ENCODE measurements around the gene PCDHA2.
A peak's percentile ranks its signal among the peaks of the same experiment; 100 is the strongest.
"Not testable (repeated sequence)": the region's sequence is repeated elsewhere in the genome, so short reads cannot be mapped to it uniquely, and the experiment has no call there.

PCDHA2 gene

DNA sequence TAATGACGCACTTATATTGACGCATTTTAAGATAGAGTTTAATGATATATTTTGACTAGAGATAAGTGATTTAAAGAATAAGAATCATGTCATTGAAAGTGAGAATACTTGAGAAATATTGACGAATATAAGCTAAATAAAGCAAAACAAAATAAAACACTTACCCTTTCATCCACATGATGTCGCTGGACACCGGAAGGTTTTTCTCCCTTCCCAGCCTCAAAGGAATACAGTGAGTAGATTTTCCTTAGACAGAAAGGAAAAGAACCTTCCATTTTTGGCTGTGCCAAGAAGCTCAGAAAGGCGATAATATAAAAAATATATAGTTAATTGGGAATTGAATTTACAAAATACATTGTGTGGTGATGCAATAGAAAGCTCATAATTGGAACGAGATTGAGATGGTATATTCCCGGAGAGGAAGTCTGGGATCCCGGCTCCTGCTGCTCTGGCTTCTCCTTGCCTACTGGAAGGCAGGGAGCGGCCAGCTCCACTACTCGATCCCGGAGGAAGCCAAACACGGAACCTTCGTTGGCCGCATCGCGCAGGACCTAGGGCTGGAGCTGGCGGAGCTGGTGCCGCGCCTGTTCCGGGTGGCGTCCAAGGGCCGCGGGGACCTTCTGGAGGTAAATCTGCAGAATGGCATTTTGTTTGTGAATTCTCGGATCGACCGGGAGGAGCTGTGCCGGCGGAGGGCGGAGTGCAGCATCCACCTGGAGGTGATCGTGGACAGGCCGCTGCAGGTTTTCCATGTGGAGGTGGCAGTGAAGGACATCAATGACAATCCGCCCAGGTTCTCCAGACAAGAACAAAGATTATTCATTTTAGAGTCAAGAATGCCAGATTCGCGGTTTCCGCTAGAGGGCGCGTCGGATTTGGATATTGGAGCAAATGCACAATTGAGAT, 27.0 kb downstream of the PCDHA2 start, which contains the start of gene PCDHA5:
Gene PCDHA5 (plus strand): TSS at position 239 of the 906 bp plus-strand sequence.
- DNase-seq, result peak; percentile 51

DNA sequence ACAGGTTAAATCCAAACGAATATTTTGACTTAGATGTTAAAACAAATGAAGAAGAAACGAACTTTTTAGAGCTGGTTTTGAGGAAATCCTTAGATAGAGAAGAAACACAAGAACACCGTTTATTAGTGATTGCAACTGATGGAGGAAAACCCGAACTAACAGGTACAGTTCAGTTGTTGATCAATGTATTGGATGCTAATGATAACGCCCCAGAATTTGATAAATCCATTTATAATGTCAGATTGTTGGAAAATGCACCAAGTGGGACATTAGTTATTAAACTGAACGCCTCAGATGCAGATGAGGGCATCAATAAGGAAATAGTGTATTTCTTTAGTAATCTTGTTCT, 27.6 kb downstream of the PCDHA2 start:
- DNase-seq, result no peak

DNA sequence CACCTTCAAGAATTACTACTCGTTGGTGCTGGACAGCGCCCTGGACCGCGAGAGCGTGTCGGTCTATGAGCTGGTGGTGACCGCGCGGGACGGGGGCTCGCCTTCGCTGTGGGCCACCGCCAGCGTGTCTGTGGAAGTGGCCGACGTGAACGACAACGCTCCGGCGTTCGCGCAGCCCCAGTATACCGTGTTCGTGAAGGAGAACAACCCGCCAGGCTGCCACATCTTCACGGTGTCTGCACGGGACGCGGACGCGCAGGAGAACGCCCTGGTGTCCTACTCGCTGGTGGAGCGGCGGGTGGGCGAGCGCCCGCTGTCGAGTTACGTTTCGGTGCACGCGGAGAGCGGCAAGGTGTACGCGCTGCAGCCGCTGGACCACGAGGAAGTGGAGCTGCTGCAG, 28.3 kb downstream of the PCDHA2 start:
- not testable (repeated sequence) for DNase-seq

DNA sequence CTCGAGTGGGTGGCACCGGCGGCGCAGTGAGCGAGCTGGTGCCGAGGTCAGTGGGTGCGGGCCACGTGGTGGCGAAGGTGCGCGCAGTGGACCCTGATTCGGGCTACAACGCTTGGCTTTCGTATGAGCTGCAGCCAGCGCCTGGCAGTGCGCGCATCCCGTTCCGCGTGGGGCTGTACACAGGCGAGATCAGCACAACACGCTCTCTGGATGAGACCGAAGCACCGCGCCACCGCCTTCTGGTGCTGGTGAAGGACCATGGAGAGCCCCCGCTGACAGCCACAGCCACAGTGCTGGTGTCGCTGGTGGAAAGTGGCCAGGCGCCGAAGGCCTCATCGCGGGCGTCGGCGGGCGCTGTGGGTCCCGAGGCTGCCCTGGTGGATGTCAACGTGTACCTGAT, 28.8 kb downstream of the PCDHA2 start:
- no peak for DNase-seq

DNA sequence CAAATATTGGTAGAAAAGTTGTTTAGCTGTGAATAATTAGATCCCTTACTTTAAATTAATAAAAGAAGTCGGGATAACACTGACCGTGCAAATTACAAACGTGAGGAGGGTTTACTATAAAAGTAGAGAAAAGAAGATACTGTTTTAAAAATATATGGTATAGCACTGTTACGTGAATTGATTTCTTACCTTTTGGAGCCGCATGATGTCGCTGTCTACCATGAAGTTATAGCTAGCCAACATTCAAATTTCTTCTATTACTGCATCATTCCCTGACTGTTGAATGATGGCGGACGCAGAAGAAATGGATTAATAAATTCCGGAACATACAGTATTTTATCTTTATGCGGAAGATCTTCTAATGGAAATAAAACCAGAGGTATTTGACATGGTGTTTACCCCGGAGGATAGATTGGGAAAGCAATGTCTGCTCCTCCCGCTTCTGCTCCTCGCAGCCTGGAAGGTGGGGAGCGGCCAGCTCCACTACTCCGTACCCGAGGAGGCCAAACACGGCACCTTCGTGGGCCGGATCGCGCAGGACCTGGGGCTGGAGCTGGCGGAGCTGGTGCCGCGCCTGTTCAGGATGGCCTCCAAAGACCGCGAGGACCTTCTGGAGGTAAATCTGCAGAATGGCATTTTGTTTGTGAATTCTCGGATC, 33.2 kb downstream of the PCDHA2 start, which contains the start of gene PCDHA6:
Gene PCDHA6 (plus strand): TSS at position 257 of the 658 bp plus-strand sequence. CDS start 132 bp downstream, at position 389.
- no peak for DNase-seq

DNA sequence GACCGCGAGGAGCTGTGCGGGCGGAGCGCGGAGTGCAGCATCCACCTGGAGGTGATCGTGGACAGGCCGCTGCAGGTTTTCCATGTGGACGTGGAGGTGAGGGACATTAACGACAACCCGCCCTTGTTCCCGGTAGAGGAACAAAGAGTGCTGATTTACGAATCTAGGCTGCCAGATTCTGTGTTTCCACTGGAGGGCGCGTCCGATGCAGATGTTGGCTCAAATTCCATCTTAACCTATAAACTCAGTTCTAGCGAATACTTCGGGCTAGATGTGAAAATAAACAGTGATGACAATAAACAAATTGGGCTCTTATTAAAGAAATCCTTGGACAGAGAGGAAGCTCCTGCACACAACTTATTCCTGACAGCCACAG, 33.7 kb downstream of the PCDHA2 start:
- no peak for DNase-seq

DNA sequence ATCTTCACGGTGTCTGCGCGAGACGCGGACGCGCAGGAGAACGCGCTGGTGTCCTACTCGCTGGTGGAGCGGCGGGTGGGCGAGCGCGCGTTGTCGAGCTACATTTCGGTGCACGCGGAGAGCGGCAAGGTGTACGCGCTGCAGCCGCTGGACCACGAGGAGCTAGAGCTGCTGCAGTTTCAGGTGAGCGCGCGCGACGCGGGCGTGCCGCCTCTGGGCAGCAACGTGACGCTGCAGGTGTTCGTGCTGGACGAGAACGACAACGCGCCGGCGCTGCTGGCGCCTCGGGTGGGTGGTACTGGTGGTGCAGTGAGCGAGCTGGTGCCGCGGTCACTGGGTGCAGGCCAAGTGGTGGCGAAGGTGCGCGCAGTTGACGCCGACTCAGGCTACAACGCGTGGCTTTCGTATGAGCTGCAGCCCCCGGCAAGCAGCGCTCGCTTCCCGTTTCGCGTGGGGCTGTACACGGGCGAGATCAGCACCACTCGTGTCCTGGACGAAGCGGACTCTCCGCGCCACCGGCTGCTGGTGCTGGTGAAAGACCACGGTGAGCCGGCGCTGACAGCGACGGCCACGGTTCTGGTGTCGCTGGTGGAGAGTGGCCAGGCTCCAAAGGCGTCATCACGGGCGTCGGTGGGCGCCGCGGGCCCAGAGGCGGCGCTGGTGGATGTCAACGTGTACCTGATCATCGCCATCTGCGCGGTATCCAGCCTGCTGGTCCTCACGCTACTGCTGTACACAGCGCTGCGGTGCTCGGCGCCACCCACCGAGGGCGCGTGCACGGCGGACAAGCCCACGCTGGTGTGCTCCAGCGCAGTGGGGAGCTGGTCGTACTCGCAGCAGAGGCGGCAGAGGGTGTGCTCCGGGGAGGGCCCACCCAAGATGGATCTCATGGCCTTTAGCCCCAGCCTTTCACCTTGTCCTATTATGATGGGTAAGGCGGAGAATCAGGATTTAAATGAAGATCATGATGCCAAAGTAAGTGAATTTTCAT, 35.2 kb downstream of the PCDHA2 start:
- not testable (repeated sequence) for DNase-seq

DNA sequence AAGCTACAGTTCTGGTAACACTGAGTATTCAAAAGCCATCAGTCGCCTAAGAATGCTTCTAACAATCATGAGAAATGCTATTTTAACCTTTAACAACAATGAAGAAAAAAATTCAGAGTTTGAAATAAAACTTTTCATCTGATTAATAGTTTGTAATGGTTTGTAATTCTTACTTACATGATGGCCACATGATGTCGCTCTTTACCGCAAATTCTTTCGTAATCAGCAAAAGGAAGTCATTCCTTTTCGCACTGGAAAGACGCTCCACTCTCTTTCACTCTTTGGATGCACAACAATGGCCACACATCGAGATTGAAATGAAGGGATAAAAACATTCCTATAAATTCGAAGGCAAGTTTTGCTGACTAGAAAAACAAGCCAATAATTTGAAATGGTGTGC, 39.3 kb downstream of the PCDHA2 start, which contains the start of gene PCDHA7:
Gene PCDHA7 (plus strand): TSS at position 277 of the 400 bp plus-strand sequence. CDS start 115 bp downstream, at position 392.
- no peak for DNase-seq

DNA sequence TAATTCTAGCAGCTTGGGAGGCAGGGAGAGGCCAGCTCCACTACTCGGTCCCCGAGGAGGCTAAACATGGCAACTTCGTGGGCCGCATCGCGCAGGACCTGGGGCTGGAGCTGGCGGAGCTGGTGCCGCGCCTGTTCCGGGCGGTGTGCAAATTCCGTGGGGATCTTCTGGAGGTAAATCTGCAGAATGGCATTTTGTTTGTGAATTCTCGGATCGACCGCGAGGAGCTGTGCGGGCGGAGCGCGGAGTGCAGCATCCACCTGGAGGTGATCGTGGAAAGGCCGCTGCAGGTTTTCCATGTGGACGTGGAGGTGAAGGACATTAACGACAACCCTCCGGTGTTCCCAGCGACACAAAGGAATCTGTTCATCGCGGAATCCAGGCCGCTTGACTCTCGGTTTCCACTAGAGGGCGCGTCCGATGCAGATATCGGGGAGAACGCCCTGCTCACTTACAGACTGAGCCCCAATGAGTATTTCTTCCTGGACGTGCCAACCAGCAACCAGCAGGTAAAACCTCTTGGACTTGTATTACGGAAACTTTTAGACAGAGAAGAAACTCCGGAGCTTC, 39.9 kb downstream of the PCDHA2 start:
- not testable (repeated sequence) for DNase-seq

DNA sequence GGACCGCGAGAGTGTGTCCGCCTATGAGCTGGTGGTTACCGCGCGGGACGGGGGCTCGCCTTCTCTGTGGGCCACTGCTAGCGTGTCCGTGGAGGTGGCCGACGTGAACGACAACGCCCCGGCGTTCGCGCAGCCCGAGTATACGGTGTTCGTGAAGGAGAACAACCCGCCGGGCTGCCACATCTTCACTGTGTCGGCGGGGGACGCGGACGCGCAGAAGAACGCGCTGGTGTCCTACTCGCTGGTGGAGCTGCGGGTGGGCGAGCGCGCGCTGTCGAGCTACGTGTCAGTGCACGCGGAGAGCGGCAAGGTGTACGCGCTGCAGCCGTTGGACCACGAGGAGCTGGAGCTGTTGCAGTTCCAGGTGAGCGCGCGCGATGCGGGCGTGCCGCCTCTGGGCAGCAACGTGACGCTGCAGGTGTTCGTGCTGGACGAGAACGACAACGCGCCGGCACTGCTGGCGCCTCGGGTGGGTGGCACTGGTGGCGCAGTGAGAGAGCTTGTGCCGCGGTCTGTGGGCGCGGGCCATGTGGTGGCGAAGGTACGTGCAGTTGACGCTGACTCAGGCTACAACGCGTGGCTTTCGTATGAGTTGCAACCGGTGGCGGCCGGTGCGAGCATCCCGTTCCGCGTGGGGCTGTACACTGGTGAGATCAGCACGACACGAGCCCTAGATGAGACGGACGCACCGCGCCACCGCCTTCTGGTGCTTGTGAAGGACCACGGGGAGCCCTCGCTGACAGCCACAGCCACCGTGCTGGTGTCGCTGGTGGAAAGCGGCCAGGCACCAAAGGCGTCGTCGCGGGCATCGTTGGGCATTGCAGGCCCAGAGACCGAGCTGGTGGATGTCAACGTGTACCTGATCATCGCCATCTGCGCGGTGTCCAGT, 41.2 kb downstream of the PCDHA2 start:
- DNase-seq, result no peak

DNA sequence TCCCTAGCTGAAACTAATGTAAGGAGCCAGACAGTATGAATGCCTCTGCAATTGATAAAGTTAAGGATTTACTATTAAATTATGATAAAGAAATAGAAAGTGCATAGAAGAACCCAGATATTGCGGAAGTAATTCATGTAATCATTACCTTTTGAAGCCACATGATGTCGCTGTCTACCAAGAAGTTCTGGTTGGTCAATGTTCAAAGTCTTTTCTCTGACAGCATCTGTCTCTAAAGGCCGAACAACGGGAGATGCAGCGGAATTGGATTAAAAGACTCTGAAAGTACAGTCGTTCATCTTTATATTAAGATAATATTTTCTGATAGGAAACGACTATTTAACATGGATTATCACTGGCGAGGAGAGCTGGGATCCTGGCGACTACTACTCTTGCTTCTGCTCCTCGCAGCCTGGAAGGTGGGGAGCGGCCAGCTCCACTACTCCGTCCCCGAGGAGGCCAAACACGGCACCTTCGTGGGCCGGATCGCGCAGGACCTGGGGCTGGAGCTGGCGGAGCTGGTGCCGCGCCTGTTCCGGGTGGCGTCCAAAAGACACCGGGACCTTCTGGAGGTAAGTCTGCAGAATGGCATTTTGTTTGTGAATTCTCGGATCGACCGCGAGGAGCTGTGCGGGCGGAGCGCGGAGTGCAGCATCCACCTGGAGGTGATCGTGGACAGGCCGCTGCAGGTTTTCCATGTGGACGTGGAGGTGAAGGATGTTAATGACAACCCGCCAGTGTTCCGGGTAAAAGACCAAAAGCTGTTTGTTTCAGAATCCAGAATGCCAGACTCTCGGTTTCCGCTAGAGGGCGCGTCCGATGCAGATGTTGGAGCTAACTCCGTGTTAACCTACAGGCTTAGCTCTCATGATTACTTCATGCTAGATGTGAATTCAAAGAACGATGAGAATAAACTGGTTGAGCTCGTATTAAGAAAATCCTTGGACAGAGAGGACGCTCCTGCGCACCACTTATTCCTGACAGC, 46.6 kb downstream of the PCDHA2 start, which contains the start of gene PCDHA8:
Gene PCDHA8 (plus strand): TSS at position 210 of the 985 bp plus-strand sequence. CDS start 135 bp downstream, at position 345.
- DNase-seq, result peak; percentile 22

DNA sequence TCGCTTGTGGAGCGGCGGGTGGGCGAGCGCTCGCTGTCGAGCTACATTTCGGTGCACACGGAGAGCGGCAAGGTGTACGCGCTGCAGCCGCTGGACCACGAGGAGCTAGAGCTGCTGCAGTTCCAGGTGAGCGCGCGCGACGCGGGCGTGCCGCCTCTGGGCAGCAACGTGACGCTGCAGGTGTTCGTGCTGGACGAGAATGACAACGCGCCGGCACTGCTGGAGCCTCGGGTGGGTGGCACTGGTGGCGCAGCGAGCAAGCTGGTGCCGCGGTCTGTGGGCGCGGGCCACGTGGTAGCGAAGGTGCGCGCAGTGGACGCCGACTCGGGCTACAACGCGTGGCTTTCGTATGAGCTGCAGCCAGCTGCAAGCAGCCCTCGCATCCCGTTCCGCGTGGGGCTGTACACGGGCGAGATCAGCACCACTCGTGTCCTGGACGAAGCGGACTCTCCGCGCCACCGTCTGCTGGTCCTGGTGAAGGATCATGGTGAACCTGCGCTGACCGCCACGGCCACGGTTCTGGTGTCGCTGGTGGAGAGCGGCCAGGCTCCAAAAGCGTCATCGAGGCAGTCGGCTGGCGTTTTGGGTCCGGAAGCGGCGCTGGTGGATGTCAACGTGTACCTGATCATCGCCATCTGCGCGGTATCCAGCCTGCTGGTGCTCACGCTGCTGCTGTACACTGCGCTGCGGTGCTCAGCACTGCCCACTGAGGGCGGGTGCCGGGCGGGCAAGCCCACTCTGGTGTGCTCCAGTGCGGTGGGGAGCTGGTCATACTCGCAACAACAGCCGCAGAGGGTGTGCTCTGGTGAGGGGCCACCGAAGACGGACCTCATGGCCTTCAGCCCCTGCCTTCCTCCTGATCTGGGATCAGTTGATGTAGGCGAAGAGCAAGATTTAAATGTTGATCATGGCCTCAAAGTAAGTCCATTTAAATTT, 48.4 kb downstream of the PCDHA2 start:
- no peak for DNase-seq
